Activated CD4-positive, alpha-beta T cell treated with anti-CD3 and anti-CD28 coated beads, Interleukin-2, amount 10 ng/mL, durations not matched to agents 7 days and 5 days (primary cell): ENCODE measurements around the gene MED22. TPM values are rescaled to one million over a fixed set of nuclear protein-coding genes. Genes with fewer than 3 reads are reported as not detected.
A peak's percentile ranks its signal among the peaks of the same experiment; 100 is the strongest.

Experiments used
- CTCF ChIA-PET: fragments of 350-600 bp; sonication (Branson Sonifier 250); formaldehyde crosslinking; loops from one replicate; lab custom pipeline; 2021; ENCODE audit warnings: antibody characterized with exemption; lab: Charles Lee
- POLR2A ChIA-PET: fragments of 350-600 bp; sonication (Branson Sonifier 250); formaldehyde crosslinking; loops from one replicate; lab custom pipeline; 2021; ENCODE audit warnings: antibody characterized with exemption; lab: Charles Lee
- DNase-seq: peaks from one replicate; pipeline ENCODE4 v3.0.0-alpha.2; 2020
- H3K27ac Mint-ChIP-seq: one replicate; pipeline ENCODE4 v1.8.0; 2021; ENCODE audit warnings: mild to moderate bottlenecking, moderate library complexity, mixed read lengths
- H3K27me3 Mint-ChIP-seq: one replicate; pipeline ENCODE4 v1.8.0; 2021; ENCODE audit warnings: mixed read lengths
- H3K36me3 Mint-ChIP-seq: one replicate; pipeline ENCODE4 v1.8.0; 2021; ENCODE audit warnings: low read depth, mixed read lengths
- H3K4me1 Mint-ChIP-seq: one replicate; pipeline ENCODE4 v1.8.0; 2021; ENCODE audit warnings: mixed read lengths
- H3K4me3 Mint-ChIP-seq: one replicate; pipeline ENCODE4 v1.8.0; 2021; ENCODE audit warnings: mild to moderate bottlenecking, moderate library complexity, mixed read lengths
- H3K9me3 Mint-ChIP-seq: one replicate; pipeline ENCODE4 v1.8.0; 2021; ENCODE audit warnings: mixed read lengths
- total RNA-seq, 2 experiments: library from RNA; stranded (reverse); gene quantifications; one replicate each; pipeline ENCODE4 v1.2.3, GENCODE V29; 2021

Gene MED22
- total RNA-seq, 2 experiments from 2014 or later, result 25.6 to 27.2 TPM

- peaks cover 2% of the 10 kb centered on the region for H3K27me3 Mint-ChIP-seq
- ChIA-PET CTCF (interaction anchor here (1.2 to 2.2 kb wide), 4 partner anchors 10 to 136 kb away, joined by 4 to 6 read pairs (median 4); no protein-coding TSS in a partner anchor), POLR2A (interaction anchor here (1.0 kb wide), 1 partner anchor 27 kb away, joined by 3 read pairs; the partner anchor contains the start of genes MED22 and RPL7A)
- peaks cover 31% of the 10 kb centered on the region for H3K36me3 Mint-ChIP-seq
- peak overlapping the region; percentile 91 for H3K4me3 Mint-ChIP-seq
- H3K4me1 Mint-ChIP-seq, result peaks cover 52% of the 10 kb centered on the region
- peak; percentile 15 for DNase-seq
- H3K27ac Mint-ChIP-seq, result peak overlapping the region; percentile 97
- H3K9me3 Mint-ChIP-seq, result no peaks in the 10 kb centered on the region
Observed at GRCh38 chr9:133375116-133375723, 27.3 kb upstream of the MED22 start.

DNA sequence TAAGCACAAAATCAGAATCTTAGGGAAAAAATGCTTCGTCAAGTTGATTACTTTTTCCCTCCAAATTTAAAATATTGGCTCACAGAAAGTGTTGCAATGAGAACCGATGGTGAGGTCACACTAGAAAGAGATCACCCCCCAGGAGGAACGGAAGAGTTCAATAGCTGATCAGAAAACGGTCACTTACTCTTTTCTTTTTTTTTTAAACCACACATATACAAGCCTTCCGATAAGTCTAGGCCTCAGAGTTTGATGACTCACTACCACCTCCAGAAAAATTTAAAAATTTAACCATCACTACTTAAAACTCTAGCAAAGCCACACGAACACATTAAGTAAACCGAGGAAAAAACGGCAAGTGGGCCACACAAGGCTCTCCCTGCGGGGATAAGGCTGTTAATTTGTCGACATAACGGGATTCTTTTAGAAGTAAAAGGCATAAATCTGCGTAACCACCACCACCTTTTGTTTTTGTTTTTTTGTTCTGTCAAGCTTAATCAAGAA lies 26.7 kb upstream of the MED22 start:
- peak overlapping the region; percentile 97 for H3K27ac Mint-ChIP-seq
- DNase-seq, result peak; percentile 38
- peaks cover 58% of the 10 kb centered on the region for H3K4me1 Mint-ChIP-seq
- H3K36me3 Mint-ChIP-seq, result peaks cover 35% of the 10 kb centered on the region
- no peaks in the 10 kb centered on the region for H3K9me3 Mint-ChIP-seq
- ChIA-PET POLR2A (interaction anchor here (1.0 to 1.5 kb wide), 2 partner anchors 19 to 27 kb away, joined by 3 to 6 read pairs; partner anchors contain the start of genes MED22 and RPL7A), CTCF (interaction anchor here (0.9 to 2.2 kb wide), 6 partner anchors 10 to 135 kb away, joined by 3 to 6 read pairs (median 4); no protein-coding TSS in a partner anchor)
- H3K4me3 Mint-ChIP-seq, result peak overlapping the region; percentile 91
- H3K27me3 Mint-ChIP-seq, result peaks cover 2% of the 10 kb centered on the region

DNA sequence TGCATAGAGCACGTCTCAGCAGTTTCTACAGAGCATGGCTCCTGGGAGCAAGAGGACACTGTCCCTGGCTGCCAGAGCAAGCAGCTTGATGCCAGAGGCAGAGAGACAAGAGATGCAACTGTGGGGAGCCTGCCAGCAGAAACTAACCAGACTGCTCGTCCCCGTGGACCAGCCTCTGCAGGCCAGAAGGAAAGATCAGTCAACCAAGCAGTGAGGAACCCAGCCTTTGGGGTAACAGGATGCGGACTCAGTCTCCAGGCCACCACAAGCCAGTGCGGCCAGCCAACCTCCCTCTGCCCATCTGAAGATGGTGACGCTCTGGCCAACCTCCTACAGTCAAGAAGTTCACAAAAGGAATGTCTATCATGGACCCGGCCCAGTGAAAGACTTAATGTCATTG lies 24.2 kb upstream of the MED22 start:
- Mint-ChIP-seq H3K27me3 (peaks cover under 1% of the 10 kb centered on the region), H3K27ac (peak overlapping the region; percentile 92), H3K36me3 (peaks cover 47% of the 10 kb centered on the region), H3K4me3 (peak overlapping the region; percentile 69), H3K4me1 (peaks cover 64% of the 10 kb centered on the region), H3K9me3 (no peaks in the 10 kb centered on the region)
- DNase-seq, result no peak
- POLR2A ChIA-PET, result interaction anchor here (2.2 kb wide), 1 partner anchor 23 kb away, joined by 17 read pairs; the partner anchor contains the start of genes MED22 and RPL7A
- CTCF ChIA-PET, result interaction anchor here (1.0 to 2.8 kb wide), 8 partner anchors 10 to 33 kb away, joined by 3 to 11 read pairs (median 8); partner anchors contain the start of genes MED22, RPL7A, SURF1 and SURF2

GRCh38 chr9:133371261-133371711 lies 23.4 kb upstream of the MED22 start:
- H3K4me3 Mint-ChIP-seq, result peak overlapping the region; percentile 69
- peak; percentile 70 for DNase-seq
- H3K27me3 Mint-ChIP-seq, result no peaks in the 10 kb centered on the region
- CTCF ChIA-PET, result interaction anchor here (0.8 to 2.8 kb wide), 10 partner anchors 9 to 34 kb away, joined by 3 to 11 read pairs (median 6); partner anchors contain the start of genes MED22, RPL7A, SURF1 and SURF2
- peaks cover 50% of the 10 kb centered on the region for H3K36me3 Mint-ChIP-seq
- peak overlapping the region; percentile 92 for H3K27ac Mint-ChIP-seq
- peaks cover 66% of the 10 kb centered on the region for H3K4me1 Mint-ChIP-seq
- POLR2A ChIA-PET, result interaction anchor here (0.6 to 2.2 kb wide), 3 partner anchors 15 to 38 kb away, joined by 5 to 17 read pairs (median 7); partner anchors contain the start of genes MED22, RPL7A, SURF1 and SURF2
- no peaks in the 10 kb centered on the region for H3K9me3 Mint-ChIP-seq

DNA sequence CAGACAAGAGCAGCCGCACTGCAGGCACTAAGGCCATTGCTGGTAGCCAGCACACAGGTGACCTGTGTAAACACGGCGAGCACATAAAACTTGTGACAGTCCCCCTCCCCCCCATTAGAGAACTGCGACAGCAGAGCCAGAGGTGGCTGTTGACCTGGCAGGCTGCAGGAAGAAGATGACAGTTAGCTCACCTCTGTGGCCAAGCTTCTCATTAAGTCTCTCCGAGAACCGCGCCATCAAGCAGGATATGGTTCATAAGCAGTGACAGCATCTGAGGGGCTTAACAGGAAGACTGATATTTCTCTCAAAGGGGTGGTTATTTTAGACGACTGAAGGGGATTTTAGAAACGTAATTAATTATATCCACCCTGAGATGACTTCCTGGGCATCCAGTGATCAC lies 22.8 kb upstream of the MED22 start:
- peak; percentile 57 for DNase-seq
- Mint-ChIP-seq H3K4me1 (peaks cover 70% of the 10 kb centered on the region), H3K9me3 (no peaks in the 10 kb centered on the region), H3K27ac (peak overlapping the region; percentile 92), H3K36me3 (peaks cover 56% of the 10 kb centered on the region), H3K4me3 (peak overlapping the region; percentile 69), H3K27me3 (no peaks in the 10 kb centered on the region)
- CTCF ChIA-PET, result interaction anchor here (0.8 to 2.8 kb wide), 8 partner anchors 12 to 35 kb away, joined by 3 to 11 read pairs (median 8); partner anchors contain the start of genes MED22, RPL7A, SURF1 and SURF2
- POLR2A ChIA-PET, result interaction anchor here (0.6 to 2.2 kb wide), 3 partner anchors 14 to 38 kb away, joined by 5 to 17 read pairs (median 7); partner anchors contain the start of genes MED22, RPL7A, SURF1 and SURF2

DNA sequence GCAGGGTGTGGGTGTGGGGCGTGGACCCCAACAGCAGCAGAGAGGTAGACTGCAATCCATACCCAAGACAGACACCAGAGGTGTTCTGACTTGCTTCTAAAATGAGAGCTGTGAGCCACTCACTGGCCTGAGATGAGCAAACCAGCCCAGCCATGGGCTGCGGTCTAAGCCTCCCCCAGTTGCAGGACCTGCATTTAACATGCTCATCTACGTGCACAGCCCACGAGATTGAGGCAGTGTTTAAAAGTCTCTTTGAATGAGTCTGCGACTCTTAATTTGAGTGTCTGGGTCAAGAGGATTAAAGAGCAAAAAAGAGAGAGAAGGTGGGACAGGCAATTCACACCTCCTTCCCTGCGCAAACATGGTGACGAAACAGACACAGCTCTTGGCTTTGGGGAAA lies 22.0 kb upstream of the MED22 start:
- POLR2A ChIA-PET, result interaction anchor here (0.6 to 2.2 kb wide), 2 partner anchors 21 to 582 kb away, joined by 12 to 17 read pairs; partner anchors contain the start of genes MED22 and RPL7A
- Mint-ChIP-seq H3K4me1 (peaks cover 71% of the 10 kb centered on the region), H3K9me3 (no peaks in the 10 kb centered on the region), H3K4me3 (peak overlapping the region; percentile 69), H3K27me3 (no peaks in the 10 kb centered on the region), H3K36me3 (peaks cover 61% of the 10 kb centered on the region), H3K27ac (peak overlapping the region; percentile 92)
- CTCF ChIA-PET, result interaction anchor here (1.7 to 2.8 kb wide), 5 partner anchors 11 to 27 kb away, joined by 5 to 11 read pairs (median 8); partner anchors contain the start of genes MED22, RPL7A, SURF1 and SURF2
- no peak for DNase-seq

- no peak for DNase-seq
- peak overlapping the region; percentile 92 for H3K27ac Mint-ChIP-seq
- ChIA-PET CTCF (interaction anchor here (2.4 kb wide), 1 partner anchor 10 kb away, joined by 8 read pairs; no protein-coding TSS in a partner anchor), POLR2A (interaction anchor here (0.6 kb wide), 1 partner anchor 581 kb away, joined by 12 read pairs; no protein-coding TSS in a partner anchor)
- H3K4me1 Mint-ChIP-seq, result peaks cover 66% of the 10 kb centered on the region
- H3K9me3 Mint-ChIP-seq, result no peaks in the 10 kb centered on the region
- peaks cover 57% of the 10 kb centered on the region for H3K36me3 Mint-ChIP-seq
- no peaks in the 10 kb centered on the region for H3K27me3 Mint-ChIP-seq
- peak overlapping the region; percentile 69 for H3K4me3 Mint-ChIP-seq
Observed at GRCh38 chr9:133369422-133369821, 21.5 kb upstream of the MED22 start.

DNA sequence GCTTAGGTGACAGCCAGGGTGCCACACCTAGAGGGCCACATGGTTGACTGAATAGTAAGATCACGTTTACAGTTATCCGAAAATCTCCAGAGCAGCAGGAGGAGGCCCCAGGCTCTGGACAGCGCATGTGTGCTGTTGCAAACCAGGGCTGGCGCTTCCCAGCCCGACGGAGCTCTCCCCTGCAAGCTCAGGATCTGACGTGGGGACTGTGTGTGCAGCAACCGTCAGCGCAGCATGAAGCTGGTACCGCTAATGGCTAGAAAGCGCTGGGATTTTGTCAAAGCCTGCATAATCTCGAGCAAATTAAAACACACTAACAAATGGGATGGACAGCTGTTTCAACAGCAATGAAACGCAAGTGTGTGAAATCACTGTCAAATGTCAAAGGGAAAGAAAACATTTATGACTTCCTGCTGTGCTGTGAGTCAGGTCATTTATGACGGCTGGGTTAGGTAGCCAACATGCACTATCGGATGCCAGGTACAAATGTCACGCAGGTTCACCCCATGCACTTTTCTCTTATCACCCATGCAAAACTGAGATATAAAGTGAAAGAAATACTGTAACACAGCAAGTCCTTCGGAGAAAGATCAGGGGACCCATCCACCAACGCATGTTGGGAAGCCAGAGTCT lies 20.4 kb upstream of the MED22 start:
- POLR2A ChIA-PET, result no interaction called here

DNA sequence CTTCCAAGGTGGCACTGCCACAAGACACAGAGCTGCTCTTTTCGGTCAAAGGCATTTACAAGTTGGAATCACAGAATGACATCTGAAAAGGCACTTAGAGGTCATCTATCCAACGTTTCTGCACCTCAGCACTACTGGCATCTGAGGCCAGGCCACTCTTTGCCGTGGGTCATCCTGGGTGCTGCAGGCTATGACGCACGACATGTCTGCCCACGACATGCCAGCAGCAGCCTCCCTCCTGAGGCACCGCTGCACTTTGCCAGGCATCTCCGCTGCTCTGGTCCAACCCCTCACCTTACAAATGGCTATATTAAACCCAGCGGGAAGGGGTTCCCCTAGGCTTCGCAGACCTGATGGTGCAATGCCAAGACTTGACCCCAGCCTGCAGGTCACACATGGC lies 19.8 kb upstream of the MED22 start:
- ChIA-PET CTCF (interaction anchor here (1.6 kb wide), 1 partner anchor 9 kb away, joined by 4 read pairs; the partner anchor contains the start of gene STKLD1), POLR2A (no interaction called here)
- no peaks in the 10 kb centered on the region for H3K9me3 Mint-ChIP-seq
- H3K36me3 Mint-ChIP-seq, result peaks cover 63% of the 10 kb centered on the region
- DNase-seq, result no peak
- H3K4me3 Mint-ChIP-seq, result no peak overlapping the region
- no peak overlapping the region for H3K27ac Mint-ChIP-seq
- H3K4me1 Mint-ChIP-seq, result peaks cover 57% of the 10 kb centered on the region
- no peaks in the 10 kb centered on the region for H3K27me3 Mint-ChIP-seq

More for the DNA sequence above, 20.4 kb upstream of the MED22 start:
- CTCF ChIA-PET, result interaction anchor here (0.6 to 1.6 kb wide), 2 partner anchors 8 to 13 kb away, joined by 3 to 4 read pairs; partner anchors contain the start of gene STKLD1
- no peak for DNase-seq
- Mint-ChIP-seq H3K36me3 (peaks cover 61% of the 10 kb centered on the region), H3K4me3 (no peak overlapping the region), H3K9me3 (no peaks in the 10 kb centered on the region), H3K27ac (peak overlapping the region; percentile 92), H3K27me3 (no peaks in the 10 kb centered on the region), H3K4me1 (peaks cover 63% of the 10 kb centered on the region)

DNA sequence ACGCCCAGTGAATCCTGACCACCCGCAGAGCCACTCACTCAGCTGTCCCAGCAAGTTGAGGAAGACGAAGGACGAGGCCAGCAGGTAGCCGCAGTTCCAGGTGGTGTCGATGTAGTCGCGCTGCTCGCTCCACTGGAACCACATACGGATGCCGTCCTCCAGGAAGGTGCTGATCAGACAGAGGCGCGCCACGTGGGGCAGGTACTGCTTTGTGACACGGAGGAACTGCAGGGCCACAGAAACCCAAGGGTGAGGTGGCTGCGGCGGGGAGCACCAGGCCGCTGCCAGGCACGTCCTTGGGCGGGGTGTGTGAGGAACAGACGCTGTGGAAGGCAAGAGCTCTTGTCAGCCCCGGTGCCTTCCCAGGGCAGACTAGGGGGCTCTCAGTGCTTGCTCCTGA lies 19.3 kb upstream of the MED22 start:
- POLR2A ChIA-PET, result no interaction called here
- H3K4me1 Mint-ChIP-seq, result peaks cover 51% of the 10 kb centered on the region
- peaks cover 61% of the 10 kb centered on the region for H3K36me3 Mint-ChIP-seq
- no peak overlapping the region for H3K27ac Mint-ChIP-seq
- no peak for DNase-seq
- H3K9me3 Mint-ChIP-seq, result no peaks in the 10 kb centered on the region
- no peak overlapping the region for H3K4me3 Mint-ChIP-seq
- H3K27me3 Mint-ChIP-seq, result no peaks in the 10 kb centered on the region
- CTCF ChIA-PET, result interaction anchor here (1.3 to 1.6 kb wide), 3 partner anchors 9 to 37 kb away, joined by 4 to 6 read pairs (median 6); partner anchors contain the start of genes STKLD1, SURF1 and SURF2

DNA sequence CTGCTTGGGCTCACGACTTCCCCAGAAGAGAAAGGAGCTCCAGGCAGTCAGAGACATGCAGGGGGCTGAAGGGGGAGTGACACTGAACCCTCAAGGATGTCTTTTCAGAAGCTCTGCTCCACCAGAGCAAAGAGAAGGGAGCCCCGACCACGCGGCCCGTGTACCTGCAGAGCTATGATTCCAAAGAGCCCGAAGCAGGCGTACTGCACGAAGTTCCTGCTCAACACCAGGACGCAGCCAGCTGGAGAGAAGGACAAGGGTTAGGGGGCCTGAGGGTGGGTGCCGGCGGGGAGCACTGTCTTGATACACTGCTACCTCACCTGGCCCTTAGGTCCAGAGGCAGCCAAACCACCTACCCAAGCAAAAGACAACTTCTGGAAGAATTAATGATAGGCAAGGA lies 18.5 kb upstream of the MED22 start:
- DNase-seq, result no peak
- no peak overlapping the region for H3K27ac Mint-ChIP-seq
- POLR2A ChIA-PET, result no interaction called here
- peaks cover 43% of the 10 kb centered on the region for H3K4me1 Mint-ChIP-seq
- H3K36me3 Mint-ChIP-seq, result peaks cover 66% of the 10 kb centered on the region
- CTCF ChIA-PET, result interaction anchor here (1.3 to 1.5 kb wide), 2 partner anchors 10 to 36 kb away, joined by 6 read pairs; partner anchors contain the start of genes SURF1 and SURF2
- no peaks in the 10 kb centered on the region for H3K27me3 Mint-ChIP-seq
- H3K9me3 Mint-ChIP-seq, result no peaks in the 10 kb centered on the region
- no peak overlapping the region for H3K4me3 Mint-ChIP-seq
